Duodenal mucosa (tissue), 2 donors: Measurements from ENCODE around the gene CEP20.
"Not testable (repeated sequence)": the region's sequence is repeated elsewhere in the genome, so short reads cannot be mapped to it uniquely, and the experiment has no call there.

Experiments
- H3K27ac ChIP-seq: one replicate; pipeline ENCODE4 v1.7.0; 2013; ENCODE audit warnings: low read depth, low read length
- H3K27me3 ChIP-seq, 2 donors: one replicate each; pipeline ENCODE4 v1.7.0; 2013; ENCODE audit warnings: low read length in 2 of 2, control low read depth in 1 of 2; ENCODE audit not compliant: insufficient read depth in 2 of 2, control insufficient read depth in 1 of 2
- H3K36me3 ChIP-seq, 2 donors: one replicate each; pipeline ENCODE4 v1.7.0; 2013; ENCODE audit warnings: low read length in 2 of 2, control low read depth in 1 of 2; ENCODE audit not compliant: insufficient read depth in 2 of 2, control insufficient read depth in 1 of 2
- H3K4me1 ChIP-seq, 2 donors: one replicate each; pipeline ENCODE4 v1.7.0; 2013; ENCODE audit warnings: low read length in 2 of 2, control low read depth in 1 of 2; ENCODE audit not compliant: insufficient read depth in 2 of 2, control insufficient read depth in 1 of 2
- H3K4me3 ChIP-seq, 2 donors: one replicate each; pipeline ENCODE4 v1.7.0; 2013; ENCODE audit warnings: low read length in 2 of 2, low read depth in 1 of 2
- H3K9ac ChIP-seq, 2 donors: one replicate each; pipeline ENCODE4 v1.7.0; 2013; ENCODE audit warnings: low read length in 2 of 2, low read depth in 1 of 2
- H3K9me3 ChIP-seq, 2 donors: one replicate each; pipeline ENCODE4 v1.7.0; 2013; ENCODE audit warnings: low read length in 2 of 2, control low read depth in 1 of 2; ENCODE audit not compliant: control insufficient read depth in 1 of 2

Gene CEP20, protein sequence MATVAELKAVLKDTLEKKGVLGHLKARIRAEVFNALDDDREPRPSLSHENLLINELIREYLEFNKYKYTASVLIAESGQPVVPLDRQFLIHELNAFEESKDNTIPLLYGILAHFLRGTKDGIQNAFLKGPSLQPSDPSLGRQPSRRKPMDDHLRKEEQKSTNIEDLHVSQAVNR

DNA sequence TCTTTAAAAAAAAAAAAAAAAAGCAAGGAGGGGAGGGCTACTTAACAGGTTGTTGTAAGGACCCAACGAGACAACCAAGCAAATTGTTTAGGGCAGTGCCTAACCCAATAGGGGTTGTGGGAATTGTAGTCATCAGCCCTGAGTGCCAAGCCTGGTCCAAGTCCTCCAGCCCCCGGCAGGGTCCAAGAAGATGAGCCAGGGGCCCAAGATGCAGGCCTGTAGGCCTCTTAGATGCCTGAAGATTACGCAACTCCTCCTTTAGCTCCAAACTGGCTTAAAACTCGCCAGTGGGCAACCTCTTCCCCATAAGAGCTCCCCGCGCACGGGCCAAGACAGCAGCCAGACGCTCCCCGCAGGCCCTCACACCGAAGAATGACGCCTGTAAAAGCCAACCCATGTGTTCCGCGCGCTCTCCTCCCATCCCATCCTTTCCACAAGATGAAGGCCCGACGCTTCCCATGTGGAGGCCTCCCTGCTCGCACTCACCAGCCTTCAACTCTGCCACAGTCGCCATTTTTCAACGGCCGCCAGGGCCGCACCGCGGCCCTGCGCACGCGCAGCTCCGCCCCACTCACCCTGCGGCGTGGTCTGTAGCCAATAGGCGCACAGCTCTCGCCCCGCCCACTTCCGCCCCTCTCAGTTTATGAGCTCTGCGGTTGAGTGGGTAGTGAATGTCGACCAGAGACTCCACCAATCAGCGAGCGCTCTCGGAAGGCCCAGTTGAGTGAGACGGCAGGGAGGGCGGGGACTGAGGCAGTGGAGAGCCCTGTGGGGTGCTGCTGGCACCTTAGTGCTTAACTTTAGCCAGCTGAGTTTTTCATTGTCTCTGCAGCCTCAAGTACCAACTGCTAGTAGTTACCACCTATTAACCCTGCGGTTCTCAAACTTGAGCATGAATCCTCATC is at the start of gene CEP20:
CEP20 (minus strand) TSS at position 532 of the 905 bp plus-strand sequence; CDS start at position 514, 18 bp downstream.
- Histone ChIP-seq H3K9me3 (no peaks in the 10 kb centered on the region), H3K9ac (peak within 1 kb of the TSS; percentile 89 to 95), H3K36me3 (peaks cover 0 to 6% of the 10 kb centered on the region in 2 donors), H3K4me1 (peaks cover 11 to 15% of the 10 kb centered on the region in 2 donors), H3K27ac (peak within 1 kb of the TSS; percentile 64), H3K4me3 (peak within 1 kb of the TSS; percentile 91 to 98), H3K27me3 (no peaks in the 10 kb centered on the region)

DNA sequence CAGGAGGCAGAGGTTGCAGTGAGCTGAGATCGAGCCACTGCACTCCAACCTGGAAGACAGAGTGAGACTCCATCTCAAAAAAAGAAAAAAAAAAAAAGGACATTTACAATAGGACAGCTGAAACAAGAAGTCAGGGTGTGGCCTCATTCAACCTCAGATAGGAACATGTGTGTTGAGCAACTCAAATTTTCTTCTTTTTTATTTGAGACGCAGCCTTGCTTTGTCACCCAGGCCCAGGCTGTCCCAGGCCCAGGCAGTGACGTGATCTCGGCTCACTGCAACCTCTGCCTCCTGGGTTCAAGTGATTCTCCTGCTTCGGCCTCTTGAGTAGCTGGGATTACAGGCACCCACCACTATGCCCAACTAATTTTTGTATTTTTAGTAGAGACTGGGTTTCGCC is 48.4 kb upstream of the CEP20 start:
- H3K27ac ChIP-seq, H3K27me3 ChIP-seq, H3K9ac ChIP-seq, H3K4me3 ChIP-seq, H3K36me3 ChIP-seq, H3K4me1 ChIP-seq, H3K9me3 ChIP-seq: not testable (repeated sequence)

- H3K9me3 ChIP-seq, result no peaks in the 10 kb centered on the region
- no peaks in the 10 kb centered on the region for H3K36me3 ChIP-seq
Observed at GRCh38 chr16:15934991-15935390, 46.6 kb upstream of the CEP20 start.

DNA sequence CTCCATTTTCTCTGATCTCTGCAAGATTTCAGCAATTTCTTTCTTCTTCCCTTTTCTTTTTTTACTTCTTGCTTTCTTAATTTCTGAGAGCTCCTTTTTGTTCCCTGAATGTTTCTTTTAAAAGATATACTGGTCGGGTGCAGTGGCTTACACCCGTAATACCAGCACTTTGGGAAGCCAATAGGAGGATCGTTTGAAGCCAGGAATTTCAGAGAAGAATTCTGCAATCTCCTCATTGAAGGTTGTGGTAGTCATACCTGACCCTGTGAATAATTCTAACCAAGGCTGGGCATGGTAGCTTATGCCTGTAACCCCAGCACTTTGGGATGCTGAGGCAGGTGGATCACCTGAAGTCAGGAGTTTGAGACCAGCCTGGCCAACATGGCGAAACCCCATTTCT is 45.4 kb upstream of the CEP20 start:
- H3K9me3 ChIP-seq, result no peaks in the 10 kb centered on the region
- H3K27me3 ChIP-seq, result no peaks in the 10 kb centered on the region

More at GRCh38 chr16:15934991-15935390, 46.6 kb upstream of the CEP20 start:
- Histone ChIP-seq H3K27ac (no peak overlapping the region), H3K4me3 (no peak overlapping the region), H3K27me3 (no peaks in the 10 kb centered on the region), H3K9ac (no peak overlapping the region), H3K4me1 (no peaks in the 10 kb centered on the region)

DNA sequence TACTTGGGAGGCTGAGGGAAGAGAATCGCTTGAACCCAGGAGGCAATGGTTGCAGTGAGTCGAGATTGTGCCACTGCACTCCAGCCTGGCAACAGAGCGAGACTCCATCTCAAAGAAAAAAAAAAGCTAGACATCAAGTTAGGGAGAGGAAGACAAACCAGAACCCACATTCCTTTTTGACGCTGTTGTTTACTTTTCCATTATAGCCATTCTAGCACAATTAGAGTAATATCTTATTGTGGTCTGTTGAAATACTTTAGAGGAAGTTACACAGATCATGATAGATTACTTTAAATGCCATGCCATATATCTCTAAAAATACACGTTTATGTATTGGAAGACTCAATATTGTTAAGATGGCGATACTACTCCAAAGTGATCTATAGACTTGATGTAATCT is 44.5 kb upstream of the CEP20 start:
- H3K9ac ChIP-seq, result no peak overlapping the region
- peaks cover 0 to 7% of the 10 kb centered on the region in 2 donors for H3K4me1 ChIP-seq
- H3K4me3 ChIP-seq, result no peak overlapping the region
- H3K27ac ChIP-seq, result no peak overlapping the region
- no peaks in the 10 kb centered on the region for H3K27me3 ChIP-seq
- H3K9me3 ChIP-seq, result no peaks in the 10 kb centered on the region
- H3K36me3 ChIP-seq, result no peaks in the 10 kb centered on the region

More for the DNA sequence above, 45.4 kb upstream of the CEP20 start:
- Histone ChIP-seq H3K4me3 (no peak overlapping the region), H3K9ac (no peak overlapping the region), H3K36me3 (no peaks in the 10 kb centered on the region), H3K4me1 (peaks cover 0 to 2% of the 10 kb centered on the region in 2 donors), H3K27ac (no peak overlapping the region)

DNA sequence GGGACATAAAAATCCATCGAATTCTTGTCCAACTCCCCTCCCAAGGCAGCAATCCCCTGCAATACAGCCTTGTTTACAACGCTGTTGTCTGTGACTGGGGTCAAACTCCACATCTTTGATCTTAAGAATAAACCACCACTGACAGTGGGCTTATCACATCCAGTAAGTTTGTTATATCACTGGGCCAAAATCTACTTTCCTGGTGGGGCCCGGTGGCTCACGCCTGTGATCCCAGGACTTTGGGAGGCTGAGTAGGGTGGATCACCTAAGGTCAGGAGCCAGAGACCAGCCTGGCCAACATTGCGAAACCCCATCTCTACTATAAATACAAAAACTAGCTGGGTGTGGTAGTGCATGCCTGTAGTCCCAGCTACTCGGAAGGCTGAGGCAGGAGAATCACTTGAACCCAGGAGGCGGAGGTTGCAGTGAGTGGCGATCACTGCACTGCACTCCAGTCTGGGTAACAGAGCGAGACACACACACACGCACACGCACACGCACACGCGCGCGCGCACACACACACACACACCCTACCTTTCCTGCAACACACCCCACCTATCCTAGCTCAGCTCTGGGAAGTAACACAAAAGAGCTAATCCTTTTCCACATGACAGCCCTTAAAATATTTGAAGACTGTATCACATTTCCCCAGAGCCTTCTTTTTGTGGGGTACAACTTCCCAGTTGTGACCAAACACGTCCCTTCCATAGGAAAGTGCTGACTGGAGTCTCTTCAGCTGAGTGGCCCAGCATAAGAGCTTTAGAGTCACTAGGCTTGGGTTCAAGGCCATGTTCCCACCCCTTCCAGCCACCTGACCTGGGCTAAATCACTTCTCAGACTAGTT is 40.1 kb upstream of the CEP20 start:
- H3K36me3 ChIP-seq, result no peaks in the 10 kb centered on the region
- no peak overlapping the region for H3K27ac ChIP-seq
- peaks cover 0 to 7% of the 10 kb centered on the region in 2 donors for H3K4me1 ChIP-seq
- H3K9ac ChIP-seq, result no peak overlapping the region
- H3K9me3 ChIP-seq, result no peaks in the 10 kb centered on the region
- H3K27me3 ChIP-seq, result no peaks in the 10 kb centered on the region
- H3K4me3 ChIP-seq, result no peak overlapping the region

GRCh38 chr16:15925631-15926030 is 37.2 kb upstream of the CEP20 start:
- Histone ChIP-seq H3K4me3 (no peak overlapping the region), H3K27ac (no peak overlapping the region), H3K27me3 (no peaks in the 10 kb centered on the region), H3K9me3 (no peaks in the 10 kb centered on the region), H3K36me3 (no peaks in the 10 kb centered on the region), H3K9ac (no peak overlapping the region), H3K4me1 (peaks cover 0 to 7% of the 10 kb centered on the region in 2 donors)

GRCh38 chr16:15924996-15925395 is 36.6 kb upstream of the CEP20 start:
- H3K27ac ChIP-seq, result no peak overlapping the region
- no peaks in the 10 kb centered on the region for H3K27me3 ChIP-seq
- no peak overlapping the region for H3K4me3 ChIP-seq
- no peaks in the 10 kb centered on the region for H3K36me3 ChIP-seq
- no peak overlapping the region for H3K9ac ChIP-seq
- no peaks in the 10 kb centered on the region for H3K9me3 ChIP-seq
- H3K4me1 ChIP-seq, result peaks cover 0 to 7% of the 10 kb centered on the region in 2 donors

GRCh38 chr16:15919331-15919730 is 30.9 kb upstream of the CEP20 start:
- no peaks in the 10 kb centered on the region for H3K36me3 ChIP-seq
- no peaks in the 10 kb centered on the region for H3K4me1 ChIP-seq
- no peak overlapping the region for H3K4me3 ChIP-seq
- H3K27me3 ChIP-seq, result no peaks in the 10 kb centered on the region
- no peak overlapping the region for H3K27ac ChIP-seq
- H3K9me3 ChIP-seq, result peaks cover 0 to 5% of the 10 kb centered on the region in 2 donors
- H3K9ac ChIP-seq, result no peak overlapping the region

- not testable (repeated sequence) for H3K27me3 ChIP-seq, H3K4me1 ChIP-seq, H3K36me3 ChIP-seq, H3K9ac ChIP-seq, H3K9me3 ChIP-seq, H3K27ac ChIP-seq, H3K4me3 ChIP-seq
Observed at GRCh38 chr16:15918314-15918713, 29.9 kb upstream of the CEP20 start.
